Measurements from ENCODE around the gene CACNA1A.
"Not testable (repeated sequence)": the region's sequence is repeated elsewhere in the genome, so short reads cannot be mapped to it uniquely, and the experiment has no call there.

The CACNA1A gene

DNA sequence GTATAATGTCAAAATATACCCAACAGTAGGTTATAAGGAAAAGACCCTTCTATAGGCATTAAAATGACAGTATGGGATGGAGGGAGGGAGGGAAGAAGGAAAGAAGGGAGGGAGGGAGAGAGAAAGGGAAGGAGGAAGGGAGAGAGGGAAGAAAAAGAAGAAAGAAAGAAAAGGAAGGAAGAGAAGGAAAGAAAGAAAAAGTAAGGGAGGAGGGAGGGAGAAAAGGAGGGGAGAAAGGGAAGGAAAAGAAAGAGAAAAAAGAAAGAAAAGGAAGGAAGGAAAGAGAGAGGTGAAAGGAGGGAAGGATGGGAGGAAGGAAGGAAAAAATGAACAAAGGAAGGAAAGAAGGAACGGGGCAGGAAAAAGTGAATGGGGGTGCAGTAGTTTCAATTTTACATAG lies 35.3 kb upstream of the CACNA1A start:
- TF ChIP-seq, protein P1, sequence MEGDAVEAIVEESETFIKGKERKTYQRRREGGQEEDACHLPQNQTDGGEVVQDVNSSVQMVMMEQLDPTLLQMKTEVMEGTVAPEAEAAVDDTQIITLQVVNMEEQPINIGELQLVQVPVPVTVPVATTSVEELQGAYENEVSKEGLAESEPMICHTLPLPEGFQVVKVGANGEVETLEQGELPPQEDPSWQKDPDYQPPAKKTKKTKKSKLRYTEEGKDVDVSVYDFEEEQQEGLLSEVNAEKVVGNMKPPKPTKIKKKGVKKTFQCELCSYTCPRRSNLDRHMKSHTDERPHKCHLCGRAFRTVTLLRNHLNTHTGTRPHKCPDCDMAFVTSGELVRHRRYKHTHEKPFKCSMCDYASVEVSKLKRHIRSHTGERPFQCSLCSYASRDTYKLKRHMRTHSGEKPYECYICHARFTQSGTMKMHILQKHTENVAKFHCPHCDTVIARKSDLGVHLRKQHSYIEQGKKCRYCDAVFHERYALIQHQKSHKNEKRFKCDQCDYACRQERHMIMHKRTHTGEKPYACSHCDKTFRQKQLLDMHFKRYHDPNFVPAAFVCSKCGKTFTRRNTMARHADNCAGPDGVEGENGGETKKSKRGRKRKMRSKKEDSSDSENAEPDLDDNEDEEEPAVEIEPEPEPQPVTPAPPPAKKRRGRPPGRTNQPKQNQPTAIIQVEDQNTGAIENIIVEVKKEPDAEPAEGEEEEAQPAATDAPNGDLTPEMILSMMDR (IDR thresholded peaks at IDR 0.05; ENCODE audit: control extremely low read depth, extremely low read depth, low read depth, missing control alignments), result no peak
- DNase-seq (ENCODE audit: extremely low spot score), result no peak
- POLR2A ChIA-PET, result no interaction called here
- CTCF ChIA-PET, result no interaction called here

GRCh38 chr19:13539332-13539731 lies 33.1 kb upstream of the CACNA1A start:
- no peak for DNase-seq (ENCODE audit: extremely low spot score)
- CTCF ChIA-PET, result interaction anchor here (2.4 kb wide), 1 partner anchor 11 kb away, joined by 10 read pairs; no protein-coding TSS in a partner anchor
- POLR2A ChIA-PET, result no interaction called here
- TF ChIP-seq, protein P1 (IDR thresholded peaks at IDR 0.05; ENCODE audit: control extremely low read depth, extremely low read depth, low read depth, missing control alignments), result no peak

DNA sequence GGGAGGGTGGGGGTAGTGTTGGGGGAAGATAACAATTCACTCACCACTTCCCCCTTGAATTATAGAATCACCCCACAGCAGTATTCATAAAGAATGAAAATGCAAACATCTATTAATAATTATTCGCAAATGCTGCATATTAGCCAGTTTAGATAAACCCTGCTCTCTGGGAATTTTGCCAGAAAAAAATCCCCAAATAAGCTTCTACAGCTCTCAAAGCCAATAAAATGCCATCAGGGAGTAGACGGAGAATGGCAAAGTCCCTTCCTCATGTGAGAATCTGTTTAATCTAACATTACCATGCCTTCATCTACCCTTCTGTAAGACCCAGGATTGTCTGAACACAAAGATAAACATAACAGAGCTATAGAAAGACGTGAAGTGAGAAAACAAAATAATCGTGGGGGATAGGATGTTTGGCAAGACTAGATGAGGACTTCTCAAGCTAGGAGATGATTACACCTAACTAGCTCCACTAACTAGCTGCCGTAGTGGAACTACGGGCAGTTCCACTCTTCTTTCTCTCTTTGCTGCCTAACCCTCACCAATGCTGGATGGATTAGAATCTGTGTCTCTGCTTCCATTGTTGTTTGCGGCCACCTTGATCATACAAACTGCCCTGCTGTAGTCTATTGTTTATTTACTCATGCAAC lies 32.4 kb upstream of the CACNA1A start:
- TF ChIP-seq, protein P1 (IDR thresholded peaks at IDR 0.05; ENCODE audit: control extremely low read depth, extremely low read depth, low read depth, missing control alignments), result no peak
- ChIA-PET POLR2A (no interaction called here), CTCF (interaction anchor here (2.4 kb wide), 1 partner anchor 10 kb away, joined by 10 read pairs; no protein-coding TSS in a partner anchor)
- DNase-seq (ENCODE audit: extremely low spot score), result no peak

DNA sequence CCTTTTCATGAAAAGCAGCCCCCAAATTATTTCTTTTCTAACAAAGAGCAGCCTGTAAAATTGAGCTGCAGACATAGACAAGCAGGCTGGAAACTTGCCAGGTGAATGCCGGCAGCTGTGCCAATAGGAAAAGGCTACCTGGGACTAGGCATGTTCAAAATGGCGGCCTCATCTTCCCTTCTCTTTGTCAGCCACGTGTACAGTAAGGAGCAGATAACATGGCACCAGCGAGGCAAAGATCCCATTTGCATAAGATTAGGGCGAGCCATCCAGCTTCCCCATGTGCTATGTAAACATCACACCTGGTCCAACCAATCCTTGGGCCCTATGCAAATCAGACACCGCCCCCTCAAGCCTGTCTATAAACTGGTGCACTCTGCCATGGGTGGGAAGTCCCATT lies 31.2 kb upstream of the CACNA1A start:
- TF ChIP-seq, protein P1 (IDR thresholded peaks at IDR 0.05; ENCODE audit: control extremely low read depth, extremely low read depth, low read depth, missing control alignments), result no peak
- ChIA-PET POLR2A (no interaction called here), CTCF (no interaction called here)
- no peak for DNase-seq (ENCODE audit: extremely low spot score)

- CTCF ChIA-PET, result no interaction called here
- no peak for DNase-seq (ENCODE audit: extremely low spot score)
- POLR2A ChIA-PET, result no interaction called here
- TF ChIP-seq, protein P1 (IDR thresholded peaks at IDR 0.05; ENCODE audit: control extremely low read depth, extremely low read depth, low read depth, missing control alignments), result no peak
Observed at GRCh38 chr19:13530720-13531119, 24.4 kb upstream of the CACNA1A start.

DNA sequence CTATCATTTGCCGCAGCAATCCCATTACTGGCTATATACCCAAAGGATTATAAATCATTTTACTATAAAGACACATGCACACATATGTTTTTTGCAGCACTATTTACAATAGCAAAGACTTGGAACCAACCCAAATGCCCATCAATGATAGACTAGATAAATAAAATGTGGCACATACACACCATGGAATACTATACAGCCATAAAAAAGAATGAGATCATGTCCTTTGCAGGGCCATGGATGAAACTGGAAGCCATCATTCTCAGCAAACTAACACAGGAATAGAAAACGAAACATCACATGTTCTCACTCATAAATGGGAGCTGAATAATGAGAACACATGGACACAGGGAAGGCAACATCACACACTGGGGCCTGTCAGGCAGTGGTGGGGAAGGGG lies 23.4 kb upstream of the CACNA1A start:
- POLR2A ChIA-PET; DNase-seq (ENCODE audit: extremely low spot score): not testable (repeated sequence)
- CTCF ChIA-PET, result interaction anchor here (2.4 kb wide), 1 partner anchor 10 kb away, joined by 10 read pairs; no protein-coding TSS in a partner anchor

- CTCF ChIA-PET, result interaction anchor here (1.1 to 1.3 kb wide), 2 partner anchors 8 to 90 kb away, joined by 3 read pairs; no protein-coding TSS in a partner anchor
- POLR2A ChIA-PET, result no interaction called here
- TF ChIP-seq, protein P1 (IDR thresholded peaks at IDR 0.05; ENCODE audit: control extremely low read depth, extremely low read depth, low read depth, missing control alignments), result no peak
- DNase-seq (ENCODE audit: extremely low spot score), result no peak
Observed at GRCh38 chr19:13526552-13526951, 20.3 kb upstream of the CACNA1A start.

Data from GM10248 (cell line).